HepG2 (cell line): ENCODE measurements around the gene RNF213. TPM values are rescaled to one million over a fixed set of nuclear protein-coding genes. Genes with fewer than 3 reads are reported as not detected.
A peak's percentile ranks its signal among the peaks of the same experiment; 100 is the strongest.

Source experiments
- ATAC-seq: fragments of 200-7000 bp; cut with Tn5 transposase; 3 replicates; pipeline ENCODE4 v1.9.1; 2020; ENCODE audit warnings: mild to moderate bottlenecking, moderate library complexity
- BruUV-seq: library from RNA; stranded (reverse); fragments of 400-500 nt; replicated peaks from 2 replicates; lab custom pipeline; 2021; lab: Mats Ljungman, UMichigan
- CTCF ChIA-PET: fragments of 300-600 bp; formaldehyde crosslinking; extraction: SDS; loops from one replicate; lab custom pipeline; 2021; ENCODE audit warnings: low total read pairs, inconsistent platforms, low intra/inter-chr PET ratio; lab: Yijun Ruan, JAX
- POLR2A ChIA-PET: fragments of 350-600 bp; sonication (Branson Sonifier 250); formaldehyde crosslinking; loops from one replicate; lab custom pipeline; 2020; ENCODE audit warnings: antibody characterized with exemption, inconsistent platforms; lab: Yijun Ruan, JAX
- DNase-seq: peaks from one replicate; pipeline ENCODE4 v3.0.0-alpha.2; 2015; ENCODE audit warnings: low spot score
- FAIRE-seq: peaks from 3 replicates; lab custom pipeline; 2011; peaks lifted over from hg19 to GRCh38; lab: Jason Lieb, UNC
- H2AFZ ChIP-seq: one replicate; pipeline ENCODE4 v1.6.1; 2011; ENCODE audit warnings: low read length, inconsistent platforms
- H3K27ac ChIP-seq: fragments of 300-600 bp; 3 replicates; pipeline ENCODE4 v1.8.0; 2011; ENCODE audit warnings: mixed run types, mild to moderate bottlenecking, mixed read lengths, low read length, inconsistent platforms; ENCODE audit not compliant: insufficient read depth; ENCODE audit errors: extremely low read length
- H3K27me3 ChIP-seq, 2 experiments: fragments of 200-600 bp in 1 of 2; 2 replicates in 1 of 2; 3 replicates in 1 of 2; pipeline versions ENCODE4 v1.6.0 to v1.8.0; 2011; ENCODE audit warnings: low read length in 2 of 2, mild to moderate bottlenecking in 2 of 2, moderate library complexity in 2 of 2, inconsistent platforms in 1 of 2; ENCODE audit not compliant: insufficient read depth in 2 of 2, control insufficient read depth in 1 of 2
- H3K36me3 ChIP-seq, 2 experiments: fragments of 200-600 bp in 1 of 2; replicated peaks in 1 of 2; 2 replicates in 1 of 2; 3 replicates in 1 of 2; pipeline versions ENCODE4 v1.5.1 to v1.8.0; 2011; ENCODE audit warnings: low read length in 2 of 2, inconsistent platforms in 1 of 2; ENCODE audit not compliant: insufficient read depth in 2 of 2, control insufficient read depth in 1 of 2
- H3K4me1 ChIP-seq: 2 replicates; pipeline ENCODE4 v1.5.1; 2012; ENCODE audit warnings: low read length, inconsistent platforms; ENCODE audit not compliant: insufficient read depth
- H3K4me2 ChIP-seq: 2 replicates; pipeline ENCODE4 v1.6.0; 2011; ENCODE audit warnings: low read depth, low read length, inconsistent platforms
- H3K4me3 ChIP-seq, 3 experiments: fragments of 200-600 bp in 1 of 3; sonication (generic), shearing (Covaris generic) in 1 of 3; replicated peaks in 1 of 3; 2 replicates each; pipeline ENCODE4 v1.5.1; 2011 to 2016; ENCODE audit warnings: low read length in 3 of 3, inconsistent platforms in 2 of 3, low read depth in 2 of 3, mild to moderate bottlenecking in 2 of 3, control low read depth in 1 of 3, mixed read lengths in 1 of 3; ENCODE audit not compliant: insufficient read depth in 1 of 3
- H3K79me2 ChIP-seq: one replicate; pipeline ENCODE4 v1.6.1; 2011; ENCODE audit warnings: low read length, inconsistent platforms; ENCODE audit not compliant: insufficient read depth
- H3K9ac ChIP-seq: 2 replicates; pipeline ENCODE4 v1.6.0; 2011; ENCODE audit warnings: mild to moderate bottlenecking, low read depth, low read length, inconsistent platforms; ENCODE audit not compliant: insufficient read depth
- H3K9me3 ChIP-seq: 2 replicates; pipeline ENCODE4 v1.5.1; 2012; ENCODE audit warnings: mild to moderate bottlenecking, low read length
- H4K20me1 ChIP-seq: 2 replicates; pipeline ENCODE4 v1.6.0; 2011; ENCODE audit warnings: inconsistent platforms, mild to moderate bottlenecking, low read length, moderate library complexity; ENCODE audit not compliant: insufficient read depth
- HNRNPK ChIP-seq: fragments of 200-400 bp; formaldehyde crosslinking; IDR thresholded peaks from 2 replicates; pipeline ENCODE4 v1.6.1; 2018; ENCODE audit warnings: low read length, low read depth, moderate library complexity, mild to moderate bottlenecking; ENCODE audit not compliant: poor library complexity, severe bottlenecking
- PCBP1 ChIP-seq: fragments of 200-400 bp; formaldehyde crosslinking; IDR thresholded peaks from 2 replicates; pipeline ENCODE4 v1.6.1; 2017; ENCODE audit warnings: mild to moderate bottlenecking, low read depth, low read length, borderline replicate concordance
- RXRB ChIP-seq: IDR thresholded peaks from 2 replicates; pipeline ENCODE4 v1.6.1; 2016; ENCODE audit warnings: borderline replicate concordance, missing genetic modification reagents, missing compliant biosample characterization
- ZNF496 ChIP-seq: sonication (generic); formaldehyde crosslinking; IDR thresholded peaks from 2 replicates; pipeline ENCODE4 v1.8.1; 2023; ENCODE audit warnings: mild to moderate bottlenecking, moderate library complexity, missing genetic modification reagents; ENCODE audit not compliant: insufficient replicate concordance
- ZSCAN5A ChIP-seq: sonication (generic); formaldehyde crosslinking; IDR thresholded peaks from 2 replicates; pipeline ENCODE4 v1.8.0; 2022; ENCODE audit warnings: mild to moderate bottlenecking, missing genetic modification reagents, borderline replicate concordance
- WGBS: methylation state at CpG from one replicate; pipeline ENCODE4 v1.1.6; 2017; ENCODE audit warnings: low lambda C conversion rate; 5-methylcytosine and 5-hydroxymethylcytosine counted together
- in situ Hi-C: cut with HindIII; loops from 2 replicates; pipeline ENCODE4 v1.10.0; 2017; ENCODE audit warnings: low pct_unique_long_range_greater_than_20kb; ENCODE audit not compliant: extremely low pct_ligation_motif_present
- intact Hi-C: fragments of 100-400 bp; cut with micrococcal nuclease; formaldehyde crosslinking; loops from one replicate; pipeline ENCODE4 v1.10.0; 2022; ENCODE audit not compliant: unreplicated experiment
- polyA plus RNA-seq, 8 experiments: library from polyadenylated mRNA; depleted of rRNA in 3 of 8; stranded (reverse) in 7 of 8; unstranded in 1 of 8; fragments of >200 nt; fragmentation: Illumina TruSeq in 4 of 8; extraction: Trizol in 4 of 8; gene quantifications; 2 replicates each; pipeline versions ENCODE4 v1.2.1 to v1.2.3, GENCODE V29; 2011 to 2016; ENCODE audit warnings: low read depth in 4 of 8, missing spikeins in 1 of 8, mixed read lengths in 1 of 8; ENCODE audit not compliant: insufficient read depth in 1 of 8
- total RNA-seq, 5 experiments: library from RNA; depleted of rRNA; stranded (reverse); fragments of >200 nt; fragmentation: Illumina TruSeq; extraction: Trizol; gene quantifications; 2 replicates each; pipeline ENCODE4 v1.2.3, GENCODE V29; 2016; ENCODE audit warnings: low read depth in 1 of 5
- TF ChIP-seq, protein P1 (sequence below): sonication (generic); formaldehyde crosslinking; conservative IDR thresholded peaks from 2 replicates; pipeline ENCODE4 v1.4.0; 2020; ENCODE audit warnings: missing genetic modification reagents

RNF213 gene
- total and polyA plus RNA-seq, 2 of the 13 experiments (the other 11 are each of a cell fraction or from before 2014, with no cell fraction given) = 38.6 to 38.7 TPM

DNA sequence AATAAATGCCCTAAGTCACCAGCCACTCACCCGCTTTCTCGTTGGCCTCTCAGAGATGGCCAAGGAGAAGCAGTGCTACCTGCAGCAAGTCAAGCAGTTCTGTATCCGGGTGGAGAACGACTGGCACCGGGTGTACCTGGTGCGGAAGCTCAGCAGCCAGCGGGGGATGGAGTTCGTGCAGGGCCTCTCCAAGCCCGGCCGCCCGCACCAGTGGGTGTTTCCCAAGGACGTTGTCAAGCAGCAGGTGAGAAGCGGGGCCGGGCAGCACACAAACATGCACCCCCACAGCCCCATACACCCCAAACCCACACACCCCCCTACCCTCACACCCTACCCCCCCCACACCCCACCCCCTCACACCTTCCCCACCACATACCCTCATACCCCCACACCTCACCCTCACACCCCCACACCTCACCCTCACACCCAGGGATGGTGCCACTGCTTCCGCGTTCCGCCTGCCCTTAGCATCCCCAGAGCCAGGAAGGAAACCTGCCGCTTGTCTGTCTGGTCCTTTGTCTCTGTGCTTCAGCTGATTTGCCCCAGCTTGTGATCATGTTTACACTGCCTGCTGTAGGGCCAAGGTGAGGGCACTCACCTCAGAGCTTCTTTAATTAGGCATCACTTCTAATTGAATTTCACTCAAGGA lies 112.4 kb downstream of the RNF213 start:
- Histone ChIP-seq H3K4me3 (no peak overlapping the region), H2AFZ (no peak overlapping the region), H3K27me3 (no peaks in the 10 kb centered on the region), H3K4me1 (no peaks in the 10 kb centered on the region), H3K4me2 (no peak overlapping the region), H3K27ac (no peak overlapping the region), H4K20me1 (no peaks in the 10 kb centered on the region), H3K9ac (no peak overlapping the region), H3K36me3 (peaks cover 32 to 66% of the 10 kb centered on the region in 2 experiments), H3K79me2 (no peaks in the 10 kb centered on the region), H3K9me3 (no peaks in the 10 kb centered on the region)
- DNase-seq = no peak
- 94% methylated on average over 18 of the region's 18 CpGs for WGBS
- intact Hi-C loops = no loop called here
- no peak for ATAC-seq
- in situ Hi-C loops = no loop called here
- no peak for FAIRE-seq
- POLR2A ChIA-PET = no interaction called here
- peak; percentile 86 for TF ChIP-seq HNRNPK
- TF ChIP-seq PCBP1 = 0 out of 2 replicates have a peak, but pooled peaks have one; percentile 57
- TF ChIP-seq, protein P1, sequence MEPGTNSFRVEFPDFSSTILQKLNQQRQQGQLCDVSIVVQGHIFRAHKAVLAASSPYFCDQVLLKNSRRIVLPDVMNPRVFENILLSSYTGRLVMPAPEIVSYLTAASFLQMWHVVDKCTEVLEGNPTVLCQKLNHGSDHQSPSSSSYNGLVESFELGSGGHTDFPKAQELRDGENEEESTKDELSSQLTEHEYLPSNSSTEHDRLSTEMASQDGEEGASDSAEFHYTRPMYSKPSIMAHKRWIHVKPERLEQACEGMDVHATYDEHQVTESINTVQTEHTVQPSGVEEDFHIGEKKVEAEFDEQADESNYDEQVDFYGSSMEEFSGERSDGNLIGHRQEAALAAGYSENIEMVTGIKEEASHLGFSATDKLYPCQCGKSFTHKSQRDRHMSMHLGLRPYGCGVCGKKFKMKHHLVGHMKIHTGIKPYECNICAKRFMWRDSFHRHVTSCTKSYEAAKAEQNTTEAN (CRISPR knock-in tag) = no peak
- TF ChIP-seq ZNF496 = no peak
- no peak for TF ChIP-seq ZSCAN5A (CRISPR knock-in tag)
- TF ChIP-seq RXRB (CRISPR knock-in tag) = no peak
- CTCF ChIA-PET = no interaction called here
- no TSS peak for BruUV-seq
